Measurements from ENCODE around the gene LILRB4.
"Not testable (repeated sequence)": the region's sequence is repeated elsewhere in the genome, so short reads cannot be mapped to it uniquely, and the experiment has no call there.

Gene LILRB4

GRCh38 chr19:54696117-54696548 is 33.3 kb downstream of the LILRB4 start:
- no peak for DNase-seq

- DNase-seq: no peak
Observed at GRCh38 chr19:54696766-54697165, 34.0 kb downstream of the LILRB4 start.

- DNase-seq: not testable (repeated sequence)
Observed at GRCh38 chr19:54697716-54698115, 34.9 kb downstream of the LILRB4 start.

GRCh38 chr19:54704928-54705327 is 42.1 kb downstream of the LILRB4 start:
- no peak for DNase-seq

DNA sequence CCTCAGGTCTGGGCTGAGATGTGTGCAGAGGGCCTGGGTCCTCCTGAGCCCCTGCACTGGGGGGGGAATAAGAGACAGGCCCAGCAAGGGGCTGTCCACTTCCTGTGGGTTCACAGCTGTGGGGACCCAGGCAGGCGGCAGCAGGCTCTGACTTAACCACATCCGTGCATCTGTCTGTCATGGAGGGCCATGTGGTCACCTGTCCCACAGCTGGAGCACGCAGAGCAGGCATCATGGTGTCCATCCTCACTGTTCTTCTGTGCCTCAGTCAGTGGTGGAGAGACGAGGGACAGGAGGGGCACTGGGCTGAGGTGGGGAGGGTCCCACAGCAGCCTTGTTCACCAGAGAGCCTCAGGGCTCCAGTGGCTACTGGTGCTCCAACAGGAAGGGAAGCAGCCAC is 45.2 kb downstream of the LILRB4 start:
- no peak for DNase-seq

- DNase-seq: no peak
Observed at GRCh38 chr19:54708781-54709180, 46.0 kb downstream of the LILRB4 start.

- no peak for DNase-seq
Observed at GRCh38 chr19:54709212-54709948, 46.6 kb downstream of the LILRB4 start.

DNA sequence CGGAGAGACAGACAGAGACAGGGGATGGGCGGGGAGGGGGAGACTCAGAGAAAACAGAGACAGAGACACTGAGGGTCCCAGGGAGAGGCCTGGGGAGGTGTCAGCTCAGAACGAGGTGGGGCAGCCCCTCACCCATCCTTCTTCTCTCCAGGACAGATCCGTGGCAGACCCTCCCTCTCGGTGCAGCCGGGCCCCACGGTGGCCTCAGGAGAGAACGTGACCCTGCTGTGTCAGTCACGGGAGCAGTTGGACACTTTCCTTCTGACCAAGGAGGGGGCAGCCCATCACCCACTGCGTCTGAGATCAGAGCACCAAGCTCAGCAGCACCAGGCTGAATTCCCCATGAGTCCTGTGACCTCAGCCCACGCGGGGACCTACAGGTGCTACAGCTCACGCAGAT is 47.2 kb downstream of the LILRB4 start:
- DNase-seq: not testable (repeated sequence)
